Neuron (in vitro differentiated cells): ENCODE data around the gene ERO1B.
"Not testable (repeated sequence)": the region's sequence is repeated elsewhere in the genome, so short reads cannot be mapped to it uniquely, and the experiment has no call there.

Experiments
- H2AFZ ChIP-seq: one replicate; pipeline ENCODE4 v1.6.1; 2013; ENCODE audit warnings: low read depth, mild to moderate bottlenecking, inconsistent platforms, low read length, moderate library complexity
- H3K27me3 ChIP-seq: one replicate; pipeline ENCODE4 v1.6.1; 2013; ENCODE audit warnings: low read length; ENCODE audit not compliant: insufficient read depth
- H3K36me3 ChIP-seq: one replicate; pipeline ENCODE4 v1.6.1; 2013; ENCODE audit warnings: low read length; ENCODE audit not compliant: insufficient read depth
- H3K4me1 ChIP-seq: one replicate; pipeline ENCODE4 v1.6.1; 2013; ENCODE audit warnings: low read length; ENCODE audit not compliant: insufficient read depth
- H3K4me3 ChIP-seq: 2 replicates; pipeline ENCODE4 v1.5.1; 2013; ENCODE audit warnings: mild to moderate bottlenecking, low read length, moderate library complexity
- H3K9me3 ChIP-seq: one replicate; pipeline ENCODE4 v1.6.1; 2013; ENCODE audit warnings: low read length

The ERO1B gene

GRCh38 chr1:236186471-236186870, 95.3 kb downstream of the ERO1B start:
- not testable (repeated sequence) for H3K9me3 ChIP-seq, H2AFZ ChIP-seq, H3K27me3 ChIP-seq, H3K36me3 ChIP-seq, H3K4me1 ChIP-seq, H3K4me3 ChIP-seq

GRCh38 chr1:236185687-236186086, 96.1 kb downstream of the ERO1B start:
- Histone ChIP-seq H2AFZ (no peak overlapping the region), H3K4me3 (no peak overlapping the region), H3K4me1 (no peaks in the 10 kb centered on the region), H3K36me3 (peaks cover 7% of the 10 kb centered on the region), H3K9me3 (no peaks in the 10 kb centered on the region), H3K27me3 (no peaks in the 10 kb centered on the region)

GRCh38 chr1:236181059-236181458, 100.7 kb downstream of the ERO1B start:
- Histone ChIP-seq H3K27me3 (no peaks in the 10 kb centered on the region), H3K36me3 (peaks cover 10% of the 10 kb centered on the region), H3K4me1 (no peaks in the 10 kb centered on the region), H3K4me3 (no peak overlapping the region), H3K9me3 (no peaks in the 10 kb centered on the region), H2AFZ (no peak overlapping the region)

- Histone ChIP-seq H3K4me1 (no peaks in the 10 kb centered on the region), H3K4me3 (no peak overlapping the region), H2AFZ (no peak overlapping the region), H3K9me3 (no peaks in the 10 kb centered on the region), H3K36me3 (peaks cover 10% of the 10 kb centered on the region), H3K27me3 (no peaks in the 10 kb centered on the region)
These were observed 102.1 kb downstream of the ERO1B start for GRCh38 chr1:236179634-236180033.

- Histone ChIP-seq H3K27me3 (no peaks in the 10 kb centered on the region), H3K4me1 (no peaks in the 10 kb centered on the region), H2AFZ (no peak overlapping the region), H3K4me3 (no peak overlapping the region), H3K9me3 (no peaks in the 10 kb centered on the region), H3K36me3 (peaks cover 6% of the 10 kb centered on the region)
These were observed 105.1 kb downstream of the ERO1B start for GRCh38 chr1:236176337-236177336.

DNA sequence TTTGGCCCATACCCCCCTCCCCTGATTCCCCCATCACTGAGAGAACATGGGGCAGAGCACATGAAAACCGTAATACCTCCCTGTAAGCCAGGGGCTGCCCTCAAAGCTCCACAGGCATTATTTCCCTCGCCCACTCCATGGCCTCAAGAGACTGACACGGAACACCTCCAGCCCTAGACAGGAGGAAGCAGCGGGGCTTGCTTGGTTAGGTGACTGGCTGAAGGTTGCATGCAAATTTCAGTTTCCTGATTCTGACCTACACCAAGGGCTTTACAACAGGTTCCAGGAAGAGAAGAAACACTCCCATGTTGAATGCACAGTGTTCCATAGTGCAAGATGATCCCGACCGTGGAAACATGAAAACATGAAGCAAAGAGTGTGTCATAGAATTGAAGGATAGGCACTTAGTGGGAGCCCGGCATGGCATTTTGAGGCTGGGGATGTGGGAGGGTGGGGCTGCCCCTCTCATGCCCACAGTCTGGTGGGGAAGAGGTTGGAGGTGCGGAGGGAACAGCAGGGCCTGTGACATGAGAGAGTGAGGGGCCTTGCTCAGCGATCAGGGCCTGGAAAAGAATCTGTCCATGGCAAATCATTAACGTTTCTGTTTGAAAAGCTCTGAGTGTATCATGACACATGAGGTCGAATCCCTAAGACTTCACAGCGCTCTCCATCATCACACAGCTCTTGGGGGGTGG, 106.0 kb downstream of the ERO1B start:
- Histone ChIP-seq H3K4me1 (no peaks in the 10 kb centered on the region), H3K9me3 (no peaks in the 10 kb centered on the region), H2AFZ (no peak overlapping the region), H3K27me3 (no peaks in the 10 kb centered on the region), H3K36me3 (peaks cover 3% of the 10 kb centered on the region), H3K4me3 (no peak overlapping the region)

GRCh38 chr1:236173174-236173767, 108.5 kb downstream of the ERO1B start:
- no peaks in the 10 kb centered on the region for H3K27me3 ChIP-seq
- no peak overlapping the region for H2AFZ ChIP-seq
- no peaks in the 10 kb centered on the region for H3K4me1 ChIP-seq
- no peaks in the 10 kb centered on the region for H3K36me3 ChIP-seq
- H3K9me3 ChIP-seq: no peaks in the 10 kb centered on the region
- H3K4me3 ChIP-seq: no peak overlapping the region

DNA sequence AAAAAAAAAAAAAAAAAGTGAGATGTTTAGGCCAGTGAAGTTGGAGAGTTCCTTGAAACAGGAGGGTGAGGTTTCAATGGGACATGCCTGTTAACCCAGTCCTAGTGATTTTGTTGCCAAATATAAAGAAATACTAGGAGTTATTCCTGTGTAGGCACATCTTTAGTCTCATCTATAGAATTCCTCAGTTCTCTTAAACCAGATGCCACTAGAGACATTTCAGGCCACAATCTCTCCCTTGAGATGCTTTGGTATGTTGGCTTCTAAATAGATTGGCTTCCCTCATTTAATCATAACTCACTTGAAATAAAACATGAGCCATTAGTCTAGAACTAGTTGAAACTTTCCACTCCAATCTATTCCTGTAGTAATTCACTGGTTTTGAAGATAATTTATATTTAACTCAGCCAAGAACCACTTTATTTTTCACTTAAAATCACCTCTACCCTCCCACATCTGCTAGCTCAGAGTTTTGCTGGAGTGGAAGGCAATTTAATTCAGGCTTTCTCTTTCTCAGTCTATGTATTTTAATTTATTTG, 109.6 kb downstream of the ERO1B start:
- no peaks in the 10 kb centered on the region for H3K27me3 ChIP-seq
- no peak overlapping the region for H3K4me3 ChIP-seq
- no peaks in the 10 kb centered on the region for H3K9me3 ChIP-seq

DNA sequence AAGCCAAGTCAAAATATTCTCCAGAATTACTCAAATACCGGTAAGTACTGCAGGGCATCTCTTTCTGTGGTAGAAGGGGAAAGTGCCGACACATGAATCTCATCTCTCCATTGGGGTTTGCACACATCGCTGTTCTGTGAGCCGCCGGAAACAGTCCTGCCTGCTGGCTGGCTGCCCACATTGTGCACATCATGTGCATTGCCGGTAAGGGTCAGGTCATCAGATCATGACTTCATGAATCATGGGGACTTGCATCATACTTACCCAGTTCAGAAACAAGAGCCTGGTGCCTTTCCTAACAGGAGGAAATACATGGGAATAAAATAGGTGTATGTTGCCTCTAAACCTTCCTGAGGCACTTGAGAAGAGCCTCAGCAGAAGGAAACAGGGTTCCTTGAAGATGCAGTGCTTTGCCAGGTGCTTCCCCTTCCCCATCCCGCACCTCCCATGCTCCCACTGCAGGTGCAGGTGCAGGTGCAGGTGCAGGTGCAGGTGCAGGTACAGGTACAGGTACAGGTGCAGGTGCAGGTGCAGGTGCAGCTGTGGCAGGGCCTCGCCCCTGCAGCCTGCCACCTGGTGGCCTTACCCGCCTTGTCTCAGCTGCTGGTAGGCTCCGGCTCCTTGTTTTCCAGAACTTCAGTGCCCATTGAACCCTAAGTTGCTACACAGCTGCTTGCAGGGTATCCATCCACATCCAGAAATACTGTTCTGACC, 112.9 kb downstream of the ERO1B start:
- H3K4me1 ChIP-seq: no peaks in the 10 kb centered on the region
- H3K36me3 ChIP-seq: no peaks in the 10 kb centered on the region
- H2AFZ ChIP-seq: no peak overlapping the region
- H3K27me3 ChIP-seq: no peaks in the 10 kb centered on the region
- H3K4me3 ChIP-seq: no peak overlapping the region
- H3K9me3 ChIP-seq: peaks cover 3% of the 10 kb centered on the region

More for the DNA sequence above, 109.6 kb downstream of the ERO1B start:
- Histone ChIP-seq H3K4me1 (no peaks in the 10 kb centered on the region), H3K36me3 (no peaks in the 10 kb centered on the region), H2AFZ (no peak overlapping the region)

GRCh38 chr1:236167578-236167977, 114.2 kb downstream of the ERO1B start:
- Histone ChIP-seq H3K27me3 (no peaks in the 10 kb centered on the region), H3K4me1 (no peaks in the 10 kb centered on the region)

DNA sequence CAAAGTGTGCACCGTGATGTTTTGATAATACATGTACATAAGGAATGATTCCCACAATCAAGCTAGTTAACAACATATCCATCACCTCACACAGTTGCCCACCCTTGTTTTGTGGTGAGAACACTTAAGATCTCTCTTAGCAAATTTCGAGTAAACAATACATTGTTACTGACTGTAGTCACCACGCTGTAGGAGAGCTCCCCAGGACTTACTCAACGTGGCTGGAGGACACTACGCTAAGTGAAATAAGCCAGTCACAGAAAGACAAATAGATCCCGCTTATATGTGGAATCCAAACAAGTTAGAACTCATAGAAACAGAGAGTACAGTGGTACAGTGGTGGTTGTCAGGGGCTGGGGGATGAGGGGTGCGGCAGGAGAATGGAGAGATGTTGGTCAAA, 114.6 kb downstream of the ERO1B start:
- no peak overlapping the region for H3K4me3 ChIP-seq
- no peaks in the 10 kb centered on the region for H3K36me3 ChIP-seq
- H3K9me3 ChIP-seq: peaks cover 6% of the 10 kb centered on the region
- no peak overlapping the region for H2AFZ ChIP-seq
- H3K4me1 ChIP-seq: no peaks in the 10 kb centered on the region
- H3K27me3 ChIP-seq: no peaks in the 10 kb centered on the region

More at GRCh38 chr1:236167578-236167977, 114.2 kb downstream of the ERO1B start:
- Histone ChIP-seq H2AFZ (no peak overlapping the region), H3K36me3 (no peaks in the 10 kb centered on the region), H3K4me3 (no peak overlapping the region), H3K9me3 (peaks cover 6% of the 10 kb centered on the region)

DNA sequence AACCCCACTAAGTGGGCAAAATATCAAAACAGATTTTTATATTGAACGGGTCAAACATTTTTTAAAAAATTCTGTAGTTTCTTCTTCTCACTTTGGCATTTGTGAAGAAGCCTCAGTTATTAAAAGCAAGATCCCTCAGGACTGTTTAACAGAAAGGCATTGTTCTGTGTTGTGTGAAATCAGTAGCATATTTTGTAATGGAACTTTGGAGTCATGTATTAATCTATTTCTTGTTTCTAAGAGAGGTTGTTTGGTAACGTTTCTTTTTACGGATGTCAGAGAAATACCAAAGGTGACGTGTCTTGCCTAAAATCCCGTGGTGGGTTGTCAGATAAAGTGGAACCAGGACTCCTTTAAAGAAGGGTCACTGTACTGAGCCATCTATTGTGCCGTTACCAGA, 115.7 kb downstream of the ERO1B start:
- Histone ChIP-seq H3K9me3 (peaks cover 10% of the 10 kb centered on the region), H3K36me3 (no peaks in the 10 kb centered on the region), H3K27me3 (no peaks in the 10 kb centered on the region), H3K4me3 (no peak overlapping the region), H2AFZ (no peak overlapping the region), H3K4me1 (no peaks in the 10 kb centered on the region)
